ENCODE measurements around the gene ZNF22. TPM values are rescaled to one million over a fixed set of nuclear protein-coding genes. Genes with fewer than 3 reads are reported as not detected.

ZNF22 gene
- total and polyA plus RNA-seq, 2 of the 8 experiments (the other 6 are each of a cell fraction or from before 2014, with no cell fraction given): 18.2 to 45.2 TPM

DNA sequence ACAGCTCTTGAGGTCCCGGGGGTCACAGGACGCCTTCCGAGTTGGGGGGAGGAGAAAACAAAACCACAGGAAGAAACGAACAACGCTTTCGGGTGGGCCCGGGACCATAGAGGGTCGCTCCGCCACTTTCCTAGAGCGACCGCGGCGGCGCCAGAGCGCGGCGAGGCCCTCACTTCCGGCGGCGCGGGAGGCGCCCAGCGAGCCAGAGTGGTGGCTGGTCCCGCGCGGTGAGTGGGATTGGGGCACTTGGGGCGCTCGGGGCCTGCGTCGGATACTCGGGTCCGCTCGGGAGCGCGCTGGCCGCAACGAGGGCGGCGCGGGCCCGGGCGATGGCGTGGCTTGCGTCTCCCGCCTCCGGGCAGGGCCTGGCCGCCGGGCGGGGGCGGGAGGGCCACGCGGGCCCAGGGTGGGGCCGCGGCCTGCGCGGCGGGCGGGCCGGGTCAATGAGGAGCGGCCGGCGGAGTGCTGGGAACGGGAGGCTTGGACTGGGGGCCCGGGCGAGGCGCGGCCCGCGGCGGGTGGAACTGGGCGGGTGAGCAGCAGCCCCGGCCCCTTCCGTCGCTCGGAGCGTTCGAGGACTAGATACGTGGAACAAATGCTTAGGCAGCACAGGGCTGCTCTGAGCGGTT is at the start of gene ZNF22 (continued):
- TF ChIP-seq, protein P1, sequence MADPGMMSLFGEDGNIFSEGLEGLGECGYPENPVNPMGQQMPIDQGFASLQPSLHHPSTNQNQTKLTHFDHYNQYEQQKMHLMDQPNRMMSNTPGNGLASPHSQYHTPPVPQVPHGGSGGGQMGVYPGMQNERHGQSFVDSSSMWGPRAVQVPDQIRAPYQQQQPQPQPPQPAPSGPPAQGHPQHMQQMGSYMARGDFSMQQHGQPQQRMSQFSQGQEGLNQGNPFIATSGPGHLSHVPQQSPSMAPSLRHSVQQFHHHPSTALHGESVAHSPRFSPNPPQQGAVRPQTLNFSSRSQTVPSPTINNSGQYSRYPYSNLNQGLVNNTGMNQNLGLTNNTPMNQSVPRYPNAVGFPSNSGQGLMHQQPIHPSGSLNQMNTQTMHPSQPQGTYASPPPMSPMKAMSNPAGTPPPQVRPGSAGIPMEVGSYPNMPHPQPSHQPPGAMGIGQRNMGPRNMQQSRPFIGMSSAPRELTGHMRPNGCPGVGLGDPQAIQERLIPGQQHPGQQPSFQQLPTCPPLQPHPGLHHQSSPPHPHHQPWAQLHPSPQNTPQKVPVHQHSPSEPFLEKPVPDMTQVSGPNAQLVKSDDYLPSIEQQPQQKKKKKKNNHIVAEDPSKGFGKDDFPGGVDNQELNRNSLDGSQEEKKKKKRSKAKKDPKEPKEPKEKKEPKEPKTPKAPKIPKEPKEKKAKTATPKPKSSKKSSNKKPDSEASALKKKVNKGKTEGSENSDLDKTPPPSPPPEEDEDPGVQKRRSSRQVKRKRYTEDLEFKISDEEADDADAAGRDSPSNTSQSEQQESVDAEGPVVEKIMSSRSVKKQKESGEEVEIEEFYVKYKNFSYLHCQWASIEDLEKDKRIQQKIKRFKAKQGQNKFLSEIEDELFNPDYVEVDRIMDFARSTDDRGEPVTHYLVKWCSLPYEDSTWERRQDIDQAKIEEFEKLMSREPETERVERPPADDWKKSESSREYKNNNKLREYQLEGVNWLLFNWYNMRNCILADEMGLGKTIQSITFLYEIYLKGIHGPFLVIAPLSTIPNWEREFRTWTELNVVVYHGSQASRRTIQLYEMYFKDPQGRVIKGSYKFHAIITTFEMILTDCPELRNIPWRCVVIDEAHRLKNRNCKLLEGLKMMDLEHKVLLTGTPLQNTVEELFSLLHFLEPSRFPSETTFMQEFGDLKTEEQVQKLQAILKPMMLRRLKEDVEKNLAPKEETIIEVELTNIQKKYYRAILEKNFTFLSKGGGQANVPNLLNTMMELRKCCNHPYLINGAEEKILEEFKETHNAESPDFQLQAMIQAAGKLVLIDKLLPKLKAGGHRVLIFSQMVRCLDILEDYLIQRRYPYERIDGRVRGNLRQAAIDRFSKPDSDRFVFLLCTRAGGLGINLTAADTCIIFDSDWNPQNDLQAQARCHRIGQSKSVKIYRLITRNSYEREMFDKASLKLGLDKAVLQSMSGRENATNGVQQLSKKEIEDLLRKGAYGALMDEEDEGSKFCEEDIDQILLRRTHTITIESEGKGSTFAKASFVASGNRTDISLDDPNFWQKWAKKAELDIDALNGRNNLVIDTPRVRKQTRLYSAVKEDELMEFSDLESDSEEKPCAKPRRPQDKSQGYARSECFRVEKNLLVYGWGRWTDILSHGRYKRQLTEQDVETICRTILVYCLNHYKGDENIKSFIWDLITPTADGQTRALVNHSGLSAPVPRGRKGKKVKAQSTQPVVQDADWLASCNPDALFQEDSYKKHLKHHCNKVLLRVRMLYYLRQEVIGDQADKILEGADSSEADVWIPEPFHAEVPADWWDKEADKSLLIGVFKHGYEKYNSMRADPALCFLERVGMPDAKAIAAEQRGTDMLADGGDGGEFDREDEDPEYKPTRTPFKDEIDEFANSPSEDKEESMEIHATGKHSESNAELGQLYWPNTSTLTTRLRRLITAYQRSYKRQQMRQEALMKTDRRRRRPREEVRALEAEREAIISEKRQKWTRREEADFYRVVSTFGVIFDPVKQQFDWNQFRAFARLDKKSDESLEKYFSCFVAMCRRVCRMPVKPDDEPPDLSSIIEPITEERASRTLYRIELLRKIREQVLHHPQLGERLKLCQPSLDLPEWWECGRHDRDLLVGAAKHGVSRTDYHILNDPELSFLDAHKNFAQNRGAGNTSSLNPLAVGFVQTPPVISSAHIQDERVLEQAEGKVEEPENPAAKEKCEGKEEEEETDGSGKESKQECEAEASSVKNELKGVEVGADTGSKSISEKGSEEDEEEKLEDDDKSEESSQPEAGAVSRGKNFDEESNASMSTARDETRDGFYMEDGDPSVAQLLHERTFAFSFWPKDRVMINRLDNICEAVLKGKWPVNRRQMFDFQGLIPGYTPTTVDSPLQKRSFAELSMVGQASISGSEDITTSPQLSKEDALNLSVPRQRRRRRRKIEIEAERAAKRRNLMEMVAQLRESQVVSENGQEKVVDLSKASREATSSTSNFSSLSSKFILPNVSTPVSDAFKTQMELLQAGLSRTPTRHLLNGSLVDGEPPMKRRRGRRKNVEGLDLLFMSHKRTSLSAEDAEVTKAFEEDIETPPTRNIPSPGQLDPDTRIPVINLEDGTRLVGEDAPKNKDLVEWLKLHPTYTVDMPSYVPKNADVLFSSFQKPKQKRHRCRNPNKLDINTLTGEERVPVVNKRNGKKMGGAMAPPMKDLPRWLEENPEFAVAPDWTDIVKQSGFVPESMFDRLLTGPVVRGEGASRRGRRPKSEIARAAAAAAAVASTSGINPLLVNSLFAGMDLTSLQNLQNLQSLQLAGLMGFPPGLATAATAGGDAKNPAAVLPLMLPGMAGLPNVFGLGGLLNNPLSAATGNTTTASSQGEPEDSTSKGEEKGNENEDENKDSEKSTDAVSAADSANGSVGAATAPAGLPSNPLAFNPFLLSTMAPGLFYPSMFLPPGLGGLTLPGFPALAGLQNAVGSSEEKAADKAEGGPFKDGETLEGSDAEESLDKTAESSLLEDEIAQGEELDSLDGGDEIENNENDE (IDR thresholded peaks at IDR 0.05; ENCODE audit: insufficient replicate concordance, low read length): no peak
- no peak for TF ChIP-seq CHD1 (IDR thresholded peaks at IDR 0.05; ENCODE audit: low read depth, low read length)
- no peak for TF ChIP-seq RFX5 (IDR thresholded peaks at IDR 0.05; ENCODE audit: borderline replicate concordance, low read depth, low read length)
- peak; percentile 83 for TF ChIP-seq PHF8 (conservative IDR thresholded peaks at IDR 0.05; ENCODE audit: low read depth, low read length)
- TF ChIP-seq, protein P2, sequence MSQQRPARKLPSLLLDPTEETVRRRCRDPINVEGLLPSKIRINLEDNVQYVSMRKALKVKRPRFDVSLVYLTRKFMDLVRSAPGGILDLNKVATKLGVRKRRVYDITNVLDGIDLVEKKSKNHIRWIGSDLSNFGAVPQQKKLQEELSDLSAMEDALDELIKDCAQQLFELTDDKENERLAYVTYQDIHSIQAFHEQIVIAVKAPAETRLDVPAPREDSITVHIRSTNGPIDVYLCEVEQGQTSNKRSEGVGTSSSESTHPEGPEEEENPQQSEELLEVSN (IDR thresholded peaks at IDR 0.05): peak; percentile 84
- TF ChIP-seq, protein P3, sequence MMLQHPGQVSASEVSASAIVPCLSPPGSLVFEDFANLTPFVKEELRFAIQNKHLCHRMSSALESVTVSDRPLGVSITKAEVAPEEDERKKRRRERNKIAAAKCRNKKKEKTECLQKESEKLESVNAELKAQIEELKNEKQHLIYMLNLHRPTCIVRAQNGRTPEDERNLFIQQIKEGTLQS (IDR thresholded peaks at IDR 0.05; ENCODE audit: insufficient read depth, low read depth, low read length): no peak
- no peak for TF ChIP-seq KDM1A (IDR thresholded peaks at IDR 0.05; ENCODE audit: borderline replicate concordance, low read length)
- TF ChIP-seq TBP (IDR thresholded peaks at IDR 0.05; ENCODE audit: low read depth, low read length): peak; percentile 68; the same call in 1 of the 2 replicates
- TF ChIP-seq TAF7 (optimal IDR thresholded peaks at IDR 0.05; ENCODE audit: borderline replicate concordance, low read depth, low read length): peak; percentile 58
